ENCODE data around the gene SULT1B1.

DNA sequence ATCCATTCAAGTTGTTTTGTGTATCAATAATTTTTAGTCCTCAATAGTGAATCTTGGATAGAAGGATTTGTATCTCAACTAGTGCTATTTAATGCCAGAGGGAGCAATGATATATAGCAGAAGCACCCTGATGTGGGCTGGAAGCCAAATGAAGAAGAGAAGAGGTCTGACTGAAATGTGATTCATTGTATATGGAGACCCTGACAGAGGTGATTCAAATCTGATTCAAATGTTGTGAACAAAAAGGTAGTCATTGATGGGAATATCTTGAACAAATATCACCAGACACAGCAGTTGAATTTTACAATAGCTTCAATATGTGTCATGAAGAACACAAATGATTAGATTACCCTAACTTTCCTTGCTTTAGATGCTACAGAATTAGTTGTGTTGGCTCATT, 27.5 kb upstream of the SULT1B1 start:
- TF ChIP-seq EZH2 (IDR thresholded peaks at IDR 0.05; ENCODE audit: borderline replicate concordance) = no peak
- TF ChIP-seq CTCF (IDR thresholded peaks at IDR 0.05; ENCODE audit: poor library complexity) = no peak

All from hepatocyte (in vitro differentiated cells).